ENCODE data around the gene FAM210B. TPM values are rescaled to one million over a fixed set of nuclear protein-coding genes. Genes with fewer than 3 reads are reported as not detected.

Gene FAM210B
- total and polyA plus RNA-seq, 2 experiments from 2014 or later = 15.4 to 16.2 TPM

DNA sequence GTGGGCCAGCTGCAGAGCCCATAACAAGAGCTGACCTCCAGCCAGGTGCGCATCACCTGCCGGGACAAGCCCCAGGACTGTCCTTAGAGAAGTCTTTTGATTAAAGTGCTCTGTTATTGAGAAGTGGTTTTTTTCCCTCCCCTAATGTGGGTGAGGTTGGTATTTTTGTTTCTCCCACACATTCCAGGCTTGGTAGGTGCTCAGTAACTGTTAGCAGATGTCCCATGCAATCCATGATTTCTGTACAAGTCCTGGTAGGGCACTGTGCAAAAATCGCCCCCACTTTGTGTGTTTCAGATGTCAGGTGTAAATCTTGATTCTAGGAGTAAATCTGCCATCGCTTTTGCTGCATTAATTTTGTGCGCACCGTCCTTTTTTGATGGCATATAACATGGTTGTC lies 4.7 kb downstream of the FAM210B start (continued):
- TF ChIP-seq, protein P1, sequence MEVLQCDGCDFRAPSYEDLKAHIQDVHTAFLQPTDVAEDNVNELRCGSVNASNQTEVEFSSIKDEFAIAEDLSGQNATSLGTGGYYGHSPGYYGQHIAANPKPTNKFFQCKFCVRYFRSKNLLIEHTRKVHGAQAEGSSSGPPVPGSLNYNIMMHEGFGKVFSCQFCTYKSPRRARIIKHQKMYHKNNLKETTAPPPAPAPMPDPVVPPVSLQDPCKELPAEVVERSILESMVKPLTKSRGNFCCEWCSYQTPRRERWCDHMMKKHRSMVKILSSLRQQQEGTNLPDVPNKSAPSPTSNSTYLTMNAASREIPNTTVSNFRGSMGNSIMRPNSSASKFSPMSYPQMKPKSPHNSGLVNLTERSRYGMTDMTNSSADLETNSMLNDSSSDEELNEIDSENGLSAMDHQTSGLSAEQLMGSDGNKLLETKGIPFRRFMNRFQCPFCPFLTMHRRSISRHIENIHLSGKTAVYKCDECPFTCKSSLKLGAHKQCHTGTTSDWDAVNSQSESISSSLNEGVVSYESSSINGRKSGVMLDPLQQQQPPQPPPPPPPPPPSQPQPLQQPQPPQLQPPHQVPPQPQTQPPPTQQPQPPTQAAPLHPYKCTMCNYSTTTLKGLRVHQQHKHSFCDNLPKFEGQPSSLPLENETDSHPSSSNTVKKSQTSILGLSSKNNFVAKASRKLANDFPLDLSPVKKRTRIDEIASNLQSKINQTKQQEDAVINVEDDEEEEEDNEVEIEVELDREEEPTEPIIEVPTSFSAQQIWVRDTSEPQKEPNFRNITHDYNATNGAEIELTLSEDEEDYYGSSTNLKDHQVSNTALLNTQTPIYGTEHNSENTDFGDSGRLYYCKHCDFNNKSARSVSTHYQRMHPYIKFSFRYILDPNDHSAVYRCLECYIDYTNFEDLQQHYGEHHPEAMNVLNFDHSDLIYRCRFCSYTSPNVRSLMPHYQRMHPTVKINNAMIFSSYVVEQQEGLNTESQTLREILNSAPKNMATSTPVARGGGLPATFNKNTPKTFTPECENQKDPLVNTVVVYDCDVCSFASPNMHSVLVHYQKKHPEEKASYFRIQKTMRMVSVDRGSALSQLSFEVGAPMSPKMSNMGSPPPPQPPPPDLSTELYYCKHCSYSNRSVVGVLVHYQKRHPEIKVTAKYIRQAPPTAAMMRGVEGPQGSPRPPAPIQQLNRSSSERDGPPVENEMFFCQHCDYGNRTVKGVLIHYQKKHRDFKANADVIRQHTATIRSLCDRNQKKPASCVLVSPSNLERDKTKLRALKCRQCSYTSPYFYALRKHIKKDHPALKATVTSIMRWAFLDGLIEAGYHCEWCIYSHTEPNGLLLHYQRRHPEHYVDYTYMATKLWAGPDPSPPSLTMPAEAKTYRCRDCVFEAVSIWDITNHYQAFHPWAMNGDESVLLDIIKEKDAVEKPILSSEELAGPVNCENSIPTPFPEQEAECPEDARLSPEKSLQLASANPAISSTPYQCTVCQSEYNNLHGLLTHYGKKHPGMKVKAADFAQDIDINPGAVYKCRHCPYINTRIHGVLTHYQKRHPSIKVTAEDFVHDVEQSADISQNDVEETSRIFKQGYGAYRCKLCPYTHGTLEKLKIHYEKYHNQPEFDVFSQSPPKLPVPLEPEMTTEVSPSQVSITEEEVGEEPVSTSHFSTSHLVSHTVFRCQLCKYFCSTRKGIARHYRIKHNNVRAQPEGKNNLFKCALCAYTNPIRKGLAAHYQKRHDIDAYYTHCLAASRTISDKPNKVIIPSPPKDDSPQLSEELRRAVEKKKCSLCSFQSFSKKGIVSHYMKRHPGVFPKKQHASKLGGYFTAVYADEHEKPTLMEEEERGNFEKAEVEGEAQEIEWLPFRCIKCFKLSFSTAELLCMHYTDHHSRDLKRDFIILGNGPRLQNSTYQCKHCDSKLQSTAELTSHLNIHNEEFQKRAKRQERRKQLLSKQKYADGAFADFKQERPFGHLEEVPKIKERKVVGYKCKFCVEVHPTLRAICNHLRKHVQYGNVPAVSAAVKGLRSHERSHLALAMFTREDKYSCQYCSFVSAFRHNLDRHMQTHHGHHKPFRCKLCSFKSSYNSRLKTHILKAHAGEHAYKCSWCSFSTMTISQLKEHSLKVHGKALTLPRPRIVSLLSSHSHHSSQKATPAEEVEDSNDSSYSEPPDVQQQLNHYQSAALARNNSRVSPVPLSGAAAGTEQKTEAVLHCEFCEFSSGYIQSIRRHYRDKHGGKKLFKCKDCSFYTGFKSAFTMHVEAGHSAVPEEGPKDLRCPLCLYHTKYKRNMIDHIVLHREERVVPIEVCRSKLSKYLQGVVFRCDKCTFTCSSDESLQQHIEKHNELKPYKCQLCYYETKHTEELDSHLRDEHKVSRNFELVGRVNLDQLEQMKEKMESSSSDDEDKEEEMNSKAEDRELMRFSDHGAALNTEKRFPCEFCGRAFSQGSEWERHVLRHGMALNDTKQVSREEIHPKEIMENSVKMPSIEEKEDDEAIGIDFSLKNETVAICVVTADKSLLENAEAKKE (CRISPR knock-in tag; IDR thresholded peaks at IDR 0.05) = no peak
- TF ChIP-seq EZH2 (IDR thresholded peaks at IDR 0.05; ENCODE audit: low read depth, unreplicated experiment) = no peak

DNA sequence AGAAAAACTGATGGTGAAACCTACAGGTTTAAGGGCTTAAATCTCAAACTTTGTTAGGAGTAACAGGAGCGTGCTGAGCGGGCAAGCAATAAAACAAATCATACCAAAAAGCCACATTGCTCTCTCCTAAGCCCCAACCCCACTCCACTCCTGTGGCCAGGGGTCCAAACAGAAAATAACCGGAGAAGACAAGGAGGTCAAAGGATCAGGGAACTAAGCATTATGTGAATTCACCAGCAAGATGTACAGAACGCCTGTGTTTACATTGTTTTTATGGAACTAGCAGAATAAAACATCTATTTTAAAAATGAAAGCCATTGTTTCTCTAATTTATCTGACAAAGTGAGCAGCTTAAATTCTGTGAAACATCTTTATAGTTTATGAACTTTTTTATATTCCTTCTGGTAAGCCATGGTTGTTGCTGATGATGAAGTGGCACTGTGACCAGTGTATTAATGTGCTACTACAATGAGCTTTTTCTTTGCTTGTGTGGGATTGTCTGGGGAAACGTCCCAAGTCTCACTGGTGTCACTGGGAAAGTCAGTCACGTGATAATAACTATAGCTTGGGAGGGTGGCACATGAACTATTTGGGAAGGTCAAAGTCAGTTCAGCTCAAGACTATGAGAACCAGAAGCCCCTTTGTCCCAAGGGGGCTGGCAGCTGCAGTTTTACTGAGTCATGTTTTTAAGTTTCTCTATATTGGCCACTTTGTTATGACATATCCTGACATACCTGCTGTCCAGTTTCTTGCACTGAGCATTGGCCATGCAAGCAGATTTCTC lies 9.8 kb downstream of the FAM210B start:
- ATAC-seq = no peak
- Mint-ChIP-seq H3K4me3 (no peak overlapping the region), H3K36me3 (ENCODE audit: low read depth) (peaks cover 46% of the 10 kb centered on the region), H3K27ac (no peak overlapping the region), H3K4me1 (no peaks in the 10 kb centered on the region), H3K9me3 (no peaks in the 10 kb centered on the region), H3K27me3 (ENCODE audit: insufficient read depth, low read depth, poor library complexity) (peaks cover 4% of the 10 kb centered on the region)
- peaks cover 18% of the 10 kb centered on the region for H3K79me2 ChIP-seq (replicated peaks; ENCODE audit: insufficient read depth)
- H3K9me2 ChIP-seq (ENCODE audit: insufficient read depth) = no peaks in the 10 kb centered on the region
- no peak overlapping the region for H3K27ac ChIP-seq (ENCODE audit: low read depth)
- no peak overlapping the region for H3K4me3 ChIP-seq
- H3K4me1 ChIP-seq (ENCODE audit: insufficient read depth) = no peaks in the 10 kb centered on the region
- TF ChIP-seq EZH2 (IDR thresholded peaks at IDR 0.05; ENCODE audit: low read depth, unreplicated experiment) (no peak), POLR2AphosphoS5 (IDR thresholded peaks at IDR 0.05; ENCODE audit: low read depth) (no peak)
- TF ChIP-seq, protein P1 (CRISPR knock-in tag; IDR thresholded peaks at IDR 0.05) = no peak
- TF ChIP-seq, protein P2, sequence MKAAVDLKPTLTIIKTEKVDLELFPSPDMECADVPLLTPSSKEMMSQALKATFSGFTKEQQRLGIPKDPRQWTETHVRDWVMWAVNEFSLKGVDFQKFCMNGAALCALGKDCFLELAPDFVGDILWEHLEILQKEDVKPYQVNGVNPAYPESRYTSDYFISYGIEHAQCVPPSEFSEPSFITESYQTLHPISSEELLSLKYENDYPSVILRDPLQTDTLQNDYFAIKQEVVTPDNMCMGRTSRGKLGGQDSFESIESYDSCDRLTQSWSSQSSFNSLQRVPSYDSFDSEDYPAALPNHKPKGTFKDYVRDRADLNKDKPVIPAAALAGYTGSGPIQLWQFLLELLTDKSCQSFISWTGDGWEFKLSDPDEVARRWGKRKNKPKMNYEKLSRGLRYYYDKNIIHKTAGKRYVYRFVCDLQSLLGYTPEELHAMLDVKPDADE (IDR thresholded peaks at IDR 0.05) = no peak
- peaks cover 22% of the 10 kb centered on the region for H3K36me3 ChIP-seq (ENCODE audit: insufficient read depth)
- H3F3A ChIP-seq (replicated peaks; ENCODE audit: low read depth) = no peaks in the 10 kb centered on the region; the same call in 1 of the 2 replicates
- peaks cover 24% of the 10 kb centered on the region for H4K20me1 ChIP-seq (replicated peaks; ENCODE audit: insufficient read depth)
- DNase-seq (ENCODE audit: low spot score) = no peak
- H2AFZ ChIP-seq = no peak overlapping the region
- H3K4me2 ChIP-seq = no peak overlapping the region
- H3K27me3 ChIP-seq (ENCODE audit: insufficient read depth) = no peaks in the 10 kb centered on the region
